K562 (cell line): ENCODE data around the gene BUB3. TPM values are rescaled to one million over a fixed set of nuclear protein-coding genes. Genes with fewer than 3 reads are reported as not detected.
A peak's percentile ranks its signal among the peaks of the same experiment; 100 is the strongest.

Experiments
- ATAC-seq: fragments of 200-7000 bp; cut with Tn5 transposase; 3 replicates; pipeline ENCODE4 v1.9.1; 2020; ENCODE audit warnings: moderate library complexity
- BruUV-seq: library from RNA; stranded (reverse); fragments of 400-500 nt; replicated peaks from 2 replicates; lab custom pipeline; 2021; lab: Mats Ljungman, UMichigan
- CTCF ChIA-PET: fragments of 300-600 bp; formaldehyde crosslinking; extraction: SDS; loops from one replicate; lab custom pipeline; 2021; ENCODE audit warnings: low intra/inter-chr PET ratio; lab: Yijun Ruan, JAX
- POLR2A ChIA-PET: fragments of 300-600, 350-650 bp; sonication (Branson Sonifier 250); formaldehyde crosslinking; extraction: SDS; loops from one replicate; lab custom pipeline; 2021; ENCODE audit warnings: antibody characterized with exemption, inconsistent platforms; lab: Yijun Ruan, JAX
- DNase-seq, 4 experiments: peaks; one replicate each; pipeline versions ENCODE4 v3.0.0 to v3.0.0-alpha.2; 2011 to 2018; ENCODE audit warnings: low spot score in 3 of 4, mixed read lengths in 3 of 4; ENCODE audit errors: extremely low read depth in 1 of 4
- FAIRE-seq: peaks from 2 replicates; lab custom pipeline; 2011; peaks lifted over from hg19 to GRCh38; lab: Jason Lieb, UNC
- H2AFZ ChIP-seq: 2 replicates; pipeline ENCODE4 v1.6.0; 2011; ENCODE audit warnings: low read depth, low read length, control low read depth, inconsistent platforms
- H3K27ac ChIP-seq: fragments of 200-600 bp; 3 replicates; pipeline ENCODE4 v1.8.0; 2011; ENCODE audit warnings: low read depth, mild to moderate bottlenecking, control low read depth, inconsistent platforms, low read length, moderate library complexity, mixed read lengths; ENCODE audit errors: extremely low read depth
- H3K27me3 ChIP-seq, 2 experiments: fragments of 300-600 bp in 1 of 2; 2 replicates in 1 of 2; 3 replicates in 1 of 2; pipeline versions ENCODE4 v1.6.0 to v1.8.0; 2011; ENCODE audit warnings: inconsistent platforms in 2 of 2, low read length in 2 of 2, mild to moderate bottlenecking in 1 of 2, mixed read lengths in 1 of 2, moderate library complexity in 1 of 2; ENCODE audit not compliant: control insufficient read depth in 2 of 2, insufficient read depth in 2 of 2
- H3K36me3 ChIP-seq: fragments of 300-600 bp; 3 replicates; pipeline ENCODE4 v1.8.0; 2011; ENCODE audit warnings: mild to moderate bottlenecking, low read length, inconsistent platforms; ENCODE audit not compliant: control insufficient read depth, insufficient read depth
- H3K4me1 ChIP-seq, 2 experiments: fragments of 200-600 bp in 1 of 2; replicated peaks in 1 of 2; 2 replicates in 1 of 2; 3 replicates in 1 of 2; pipeline versions ENCODE4 v1.5.1 to v1.8.0; 2011; ENCODE audit warnings: inconsistent platforms in 2 of 2, low read length in 2 of 2, mild to moderate bottlenecking in 1 of 2, mixed read lengths in 1 of 2, moderate library complexity in 1 of 2; ENCODE audit not compliant: control insufficient read depth in 2 of 2, insufficient read depth in 2 of 2
- H3K4me2 ChIP-seq: 2 replicates; pipeline ENCODE4 v1.6.1; 2011; ENCODE audit warnings: low read length, control low read depth, inconsistent platforms, mixed read lengths; ENCODE audit not compliant: insufficient read depth
- H3K4me3 ChIP-seq: fragments of 200-600 bp; sonication (generic), shearing (Covaris generic); 2 replicates; pipeline ENCODE4 v1.5.1; 2016; ENCODE audit warnings: control low read depth, inconsistent platforms
- H3K79me2 ChIP-seq: fragments of 200-600 bp; 3 replicates; pipeline ENCODE4 v1.8.0; 2011; ENCODE audit warnings: low read length, inconsistent platforms; ENCODE audit not compliant: control insufficient read depth, insufficient read depth
- H3K9ac ChIP-seq, 2 experiments: 2 replicates each; pipeline versions ENCODE4 v1.6.0 to v1.6.1; 2011; ENCODE audit warnings: low read depth in 2 of 2, low read length in 2 of 2, control low read depth in 1 of 2, inconsistent platforms in 1 of 2, mild to moderate bottlenecking in 1 of 2, mixed read lengths in 1 of 2; ENCODE audit not compliant: insufficient read depth in 1 of 2
- H3K9me1 ChIP-seq: one replicate; pipeline ENCODE4 v1.6.0; 2011; ENCODE audit warnings: inconsistent platforms, mild to moderate bottlenecking, low read length, moderate library complexity; ENCODE audit not compliant: control insufficient read depth, insufficient read depth
- H3K9me3 ChIP-seq: replicated peaks from 2 replicates; pipeline ENCODE4 v1.5.1; 2011; ENCODE audit warnings: low read depth, low read length, inconsistent platforms; ENCODE audit not compliant: control insufficient read depth, insufficient read depth
- H4K20me1 ChIP-seq: replicated peaks from 2 replicates; pipeline ENCODE4 v1.6.1; 2011; ENCODE audit warnings: low read length, inconsistent platforms, mixed read lengths; ENCODE audit not compliant: control insufficient read depth, insufficient read depth
- HDGF ChIP-seq: fragments of 450-650 bp; IDR thresholded peaks from 2 replicates; pipeline ENCODE4 v1.6.1; 2016
- REST ChIP-seq, 2 experiments: fragments of 450-650 bp; formaldehyde crosslinking in 1 of 2; IDR thresholded peaks; 2 replicates each; pipeline versions ENCODE4 v1.4.0 to v1.6.1; 2014 to 2020; ENCODE audit warnings: mild to moderate bottlenecking in 2 of 2, borderline replicate concordance in 1 of 2, low read depth in 1 of 2
- SIN3A ChIP-seq, 2 experiments: fragments of 150-350 bp in 1 of 2; IDR thresholded peaks; 2 replicates each; pipeline ENCODE4 v1.6.1; 2011 to 2016; ENCODE audit warnings: borderline replicate concordance in 2 of 2, low read depth in 2 of 2, low read length in 2 of 2, mild to moderate bottlenecking in 2 of 2, moderate library complexity in 2 of 2; ENCODE audit not compliant: control insufficient read depth in 1 of 2
- SP2 ChIP-seq: IDR thresholded peaks from 2 replicates; pipeline ENCODE4 v1.6.1; 2011; ENCODE audit warnings: mild to moderate bottlenecking, low read depth, low read length, moderate library complexity; ENCODE audit not compliant: poor library complexity, severe bottlenecking; ENCODE audit errors: extremely low read depth
- XRCC3 ChIP-seq: fragments of 450-650 bp; IDR thresholded peaks from 2 replicates; pipeline ENCODE4 v1.6.1; 2017; ENCODE audit warnings: mild to moderate bottlenecking, moderate library complexity
- XRCC5 ChIP-seq: fragments of 200-400 bp; formaldehyde crosslinking; IDR thresholded peaks from 2 replicates; pipeline ENCODE4 v1.6.1; 2017; ENCODE audit warnings: low read depth, mild to moderate bottlenecking, low read length
- ZMIZ1 ChIP-seq, 2 experiments: fragments of 150-350 bp in 1 of 2; IDR thresholded peaks; 2 replicates each; pipeline ENCODE4 v1.6.1; 2012 to 2016; ENCODE audit warnings: low read depth in 2 of 2, low read length in 2 of 2, mild to moderate bottlenecking in 1 of 2, moderate library complexity in 1 of 2
- ZNF551 ChIP-seq: fragments of 250-450 bp; sonication (Bioruptor Pico); IDR thresholded peaks from 2 replicates; pipeline ENCODE4 v1.5.0; 2021; ENCODE audit warnings: mild to moderate bottlenecking, moderate library complexity
- ZNF695 ChIP-seq: fragments of 450-650 bp; formaldehyde crosslinking; IDR thresholded peaks from 2 replicates; pipeline ENCODE4 v1.4.0; 2020; ENCODE audit warnings: mild to moderate bottlenecking, moderate library complexity
- WGBS: fragments of 100-300 bp; shearing (Covaris generic); methylation state at CpG from one replicate; pipeline ENCODE4 v1.1.6; 2016; ENCODE audit warnings: low coverage, mixed read lengths; ENCODE audit not compliant: insufficient coverage; ENCODE audit errors: missing lambda C conversion rate; 5-methylcytosine and 5-hydroxymethylcytosine counted together
- in situ Hi-C: fragments of 300-500 bp; cut with MboI; formaldehyde crosslinking; loops from 4 replicates; pipeline ENCODE4 v1.15.0; 2018; ENCODE audit warnings: inconsistent platforms, mixed read lengths
- intact Hi-C: fragments of 100-400 bp; cut with micrococcal nuclease; formaldehyde crosslinking; loops from 2 replicates; pipeline ENCODE4 v1.14.2; 2022
- polyA plus RNA-seq, 8 experiments: library from polyadenylated mRNA; depleted of rRNA in 4 of 8; stranded (reverse) in 5 of 8; unstranded in 3 of 8; fragments of >200 nt; fragmentation: Nextera tagmentation in 2 of 8; fragmentation: Illumina TruSeq in 1 of 8; extraction: Ambion mirVana in 2 of 8; extraction: Trizol in 1 of 8; gene quantifications; 2 replicates each; pipeline versions ENCODE4 v1.2.1 to v1.2.3, GENCODE V29; 2011 to 2014; ENCODE audit warnings: inconsistent platforms in 1 of 8, missing spikeins in 1 of 8
- total RNA-seq, 7 experiments: library from RNA; depleted of rRNA in 6 of 7; stranded (reverse); fragments of >200 nt in 6 of 7; fragmentation: Illumina TruSeq in 2 of 7; extraction: Trizol in 2 of 7; gene quantifications; 2 replicates each; pipeline versions ENCODE4 v1.2.1 to v1.2.3, GENCODE V29; 2011 to 2021; ENCODE audit warnings: low replicate concordance in 1 of 7

BUB3 gene
- total and polyA plus RNA-seq, 9 of the 15 experiments (the other 6 are each of a cell fraction or from before 2014, with no cell fraction given): 167 to 761 (median 225) TPM

- peaks cover 5% of the 10 kb centered on the region; the same call in 1 of the 2 replicates for H4K20me1 ChIP-seq
- H3K9me1 ChIP-seq: no peaks in the 10 kb centered on the region
- POLR2A ChIA-PET: interaction anchor here (0.6 to 1.4 kb wide), 3 partner anchors 19 to 96 kb away, joined by 3 to 4 read pairs (median 3); no protein-coding TSS in a partner anchor
- peak overlapping the region; percentile 73 for H3K4me3 ChIP-seq
- WGBS: 7% methylated on average over 11 of the region's 46 CpGs
- peak overlapping the region; percentile 89 for H2AFZ ChIP-seq
- in situ Hi-C loops (no loop called here), intact Hi-C loops (loop anchor here (5.0 kb wide), 1 partner anchor 137 kb away; no protein-coding TSS in a partner anchor)
- DNase-seq (peak; percentile 90 to 94 (median 92)), ATAC-seq (peak; percentile 74), FAIRE-seq (peak; percentile 81)
- H3K9ac ChIP-seq: peak overlapping the region; percentile 90 to 98
- H3K27ac ChIP-seq: peak overlapping the region; percentile 99
- peaks cover 12 to 50% of the 10 kb centered on the region in 2 experiments for H3K4me1 ChIP-seq
- BruUV-seq: no TSS peak
- peak overlapping the region; percentile 74 for H3K4me2 ChIP-seq
- CTCF ChIA-PET: no interaction called here
- H3K27me3 ChIP-seq: 0 out of 5 replicates have a peak, but pooled peaks cover 0 to 10% of the 10 kb centered on the region in 2 experiments
- peaks cover 27% of the 10 kb centered on the region; the same call in 2 of the 3 replicates for H3K36me3 ChIP-seq
- peaks cover 43% of the 10 kb centered on the region for H3K79me2 ChIP-seq
- H3K9me3 ChIP-seq: no peaks in the 10 kb centered on the region; the same call in 1 of the 2 replicates
- TF ChIP-seq ZNF695 (CRISPR knock-in tag) (no peak), ZNF551 (CRISPR knock-in tag) (no peak), REST (IDR thresholded peaks at IDR 0.05; ENCODE audit: borderline replicate concordance) (no peak; the same call in 1 of the 2 replicates), REST (CRISPR knock-in tag; IDR thresholded peaks at IDR 0.05; ENCODE audit: low read depth) (no peak), XRCC3 (no peak), XRCC5 (no peak; the same call in 1 of the 2 replicates), SP2 (no peak), ZMIZ1 (IDR thresholded peaks at IDR 0.05; ENCODE audit: low read depth in 2 of 2, low read length in 2 of 2) (peak in 1 of 2 experiments; percentile 96; a peak in 2 of 4 replicates), SIN3A (IDR thresholded peaks at IDR 0.05; ENCODE audit: borderline replicate concordance in 2 of 2, control insufficient read depth in 1 of 2, low read depth in 2 of 2, low read length in 2 of 2) (peak; percentile 18 to 41; a peak in 1 of 4 replicates), HDGF (no peak)
Observed at GRCh38 chr10:123134915-123135414, 19.2 kb upstream of the BUB3 start.
